K562 (cell line): Measurements from ENCODE around the gene PCED1B. TPM values are rescaled to one million over a fixed set of nuclear protein-coding genes. Genes with fewer than 3 reads are reported as not detected.
A peak's percentile ranks its signal among the peaks of the same experiment; 100 is the strongest.

Experiments
- ARID1B ChIP-seq: fragments of 450-650 bp; IDR thresholded peaks from 2 replicates; pipeline ENCODE4 v1.6.1; 2016; ENCODE audit warnings: antibody characterized with exemption, mild to moderate bottlenecking, inconsistent platforms
- HBP1 ChIP-seq: fragments of 450-650 bp; formaldehyde crosslinking; IDR thresholded peaks from 2 replicates; pipeline ENCODE4 v1.4.0; 2022; ENCODE audit warnings: missing genetic modification characterization
- HDAC1 ChIP-seq, 2 experiments: fragments of 450-650 bp; IDR thresholded peaks; 2 replicates each; pipeline ENCODE4 v1.6.1; 2016 to 2017; ENCODE audit warnings: inconsistent platforms in 1 of 2, mild to moderate bottlenecking in 1 of 2, moderate library complexity in 1 of 2
- HINFP ChIP-seq: fragments of 450-650 bp; conservative IDR thresholded peaks from 2 replicates; pipeline ENCODE4 v1.6.1; 2016; ENCODE audit warnings: missing genetic modification characterization, low read depth, mild to moderate bottlenecking, control low read depth, missing compliant biosample characterization
- HMBOX1 ChIP-seq: sonication (generic); IDR thresholded peaks from 2 replicates; pipeline ENCODE4 v1.6.1; 2016
- KDM1A ChIP-seq, 2 experiments: fragments of 450-650 bp; IDR thresholded peaks; 2 replicates each; pipeline ENCODE4 v1.6.1; 2016; ENCODE audit warnings: mild to moderate bottlenecking in 2 of 2
- MEF2D ChIP-seq: conservative IDR thresholded peaks from 2 replicates; pipeline ENCODE4 v1.6.1; 2016; ENCODE audit warnings: low read depth, missing genetic modification characterization, missing compliant biosample characterization
- MITF ChIP-seq: IDR thresholded peaks from 2 replicates; pipeline ENCODE4 v1.6.1; 2014; ENCODE audit warnings: antibody characterized with exemption
- PHB2 ChIP-seq: fragments of 450-650 bp; IDR thresholded peaks from 2 replicates; pipeline ENCODE4 v1.6.1; 2017; ENCODE audit warnings: low read depth
- PTBP1 ChIP-seq: fragments of 200-400 bp; formaldehyde crosslinking; IDR thresholded peaks from 2 replicates; pipeline ENCODE4 v1.6.1; 2017; ENCODE audit warnings: low read depth, low read length
- SMAD1 ChIP-seq: fragments of 150-350 bp; IDR thresholded peaks from 2 replicates; pipeline ENCODE4 v1.6.1; 2014; ENCODE audit warnings: low read length, low read depth; ENCODE audit not compliant: partially characterized antibody
- TGIF2 ChIP-seq: sonication (generic); formaldehyde crosslinking; IDR thresholded peaks from 2 replicates; pipeline ENCODE4 v1.8.1; 2022; ENCODE audit warnings: mild to moderate bottlenecking, missing genetic modification reagents, moderate library complexity
- USF1 ChIP-seq: sonication (generic); formaldehyde crosslinking; IDR thresholded peaks from 2 replicates; pipeline ENCODE4 v1.9.0; 2022; ENCODE audit warnings: mild to moderate bottlenecking, missing genetic modification reagents
- ZBTB11 ChIP-seq, 3 experiments: fragments of 200-800 bp in 1 of 3; fragments of 250-450 bp in 1 of 3; fragments of 450-650 bp in 1 of 3; sonication (Bioruptor Pico) in 1 of 3; sonication (Bioruptor generic) in 1 of 3; formaldehyde crosslinking in 1 of 3; IDR thresholded peaks; 2 replicates each; pipeline versions ENCODE4 v1.6.1 to v1.8.0; 2016 to 2022; ENCODE audit warnings: mild to moderate bottlenecking in 2 of 3, missing genetic modification characterization in 2 of 3, missing compliant biosample characterization in 1 of 3, moderate library complexity in 1 of 3
- ZFP36 ChIP-seq: fragments of 150-350 bp; IDR thresholded peaks from 2 replicates; pipeline ENCODE4 v1.6.1; 2018; ENCODE audit warnings: low read length, low read depth; ENCODE audit not compliant: partially characterized antibody
- ZNF24 ChIP-seq: fragments of 450-650 bp; IDR thresholded peaks from 2 replicates; pipeline ENCODE4 v1.6.1; 2016
- polyA plus RNA-seq, 8 experiments: library from polyadenylated mRNA; depleted of rRNA in 4 of 8; stranded (reverse) in 5 of 8; unstranded in 3 of 8; fragments of >200 nt; fragmentation: Nextera tagmentation in 2 of 8; fragmentation: Illumina TruSeq in 1 of 8; extraction: Ambion mirVana in 2 of 8; extraction: Trizol in 1 of 8; gene quantifications; 2 replicates each; pipeline versions ENCODE4 v1.2.1 to v1.2.3, GENCODE V29; 2011 to 2014; ENCODE audit warnings: inconsistent platforms in 1 of 8, missing spikeins in 1 of 8
- total RNA-seq, 7 experiments: library from RNA; depleted of rRNA in 6 of 7; stranded (reverse); fragments of >200 nt in 6 of 7; fragmentation: Illumina TruSeq in 2 of 7; extraction: Trizol in 2 of 7; gene quantifications; 2 replicates each; pipeline versions ENCODE4 v1.2.1 to v1.2.3, GENCODE V29; 2011 to 2021; ENCODE audit warnings: low replicate concordance in 1 of 7

The PCED1B gene
- total and polyA plus RNA-seq, 9 of the 15 experiments (the other 6 are each of a cell fraction or from before 2014, with no cell fraction given), result 1.2 to 9.3 (median 2.5) TPM

DNA sequence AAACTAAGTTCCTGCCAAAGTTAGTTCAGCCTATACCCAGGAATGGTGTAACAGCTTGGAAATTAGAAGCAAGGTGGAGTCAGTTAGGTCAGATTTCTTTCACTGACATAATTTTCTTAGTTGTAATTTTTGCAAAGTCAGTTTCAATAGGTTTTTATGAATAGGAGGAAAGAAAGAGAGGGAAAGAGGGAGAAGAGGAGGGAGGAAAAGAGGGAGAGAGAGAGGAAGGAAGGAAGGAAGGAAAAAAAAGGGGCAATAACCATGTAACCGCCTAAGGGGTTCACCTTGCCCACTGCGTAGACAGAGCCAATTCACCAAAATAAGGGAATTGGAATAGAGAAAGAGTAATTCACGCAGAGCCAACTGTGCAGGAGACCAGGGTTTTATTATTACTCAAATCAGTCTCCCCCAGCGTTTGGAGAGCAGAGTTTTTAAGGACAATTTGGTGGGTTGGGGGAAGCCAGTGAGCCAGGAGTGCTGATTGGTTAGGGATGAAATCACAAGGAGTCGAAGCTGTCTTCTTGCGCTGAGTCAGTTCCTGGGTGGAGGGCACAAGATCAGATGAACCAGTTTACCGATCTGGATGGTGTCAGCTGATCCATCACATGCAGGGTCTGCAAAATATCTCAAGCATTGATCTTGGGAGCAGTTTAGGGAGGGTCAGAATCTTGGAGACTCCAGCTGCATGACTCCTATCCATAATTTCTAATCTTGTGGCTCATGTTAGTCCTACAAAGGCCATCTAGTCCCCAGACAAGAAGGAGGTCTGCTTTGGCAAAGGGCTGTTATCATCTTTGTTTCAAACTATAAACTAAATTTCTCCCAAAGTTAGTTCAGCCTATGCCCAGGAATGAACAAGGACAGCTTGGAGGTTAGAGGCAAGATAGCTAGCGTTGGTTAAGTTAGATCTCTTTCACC, 126.4 kb downstream of the PCED1B start (continued):
- peak; percentile 30; the same call in 1 of the 2 replicates for TF ChIP-seq PHB2
- peak; percentile 73 for TF ChIP-seq MEF2D
- TF ChIP-seq HINFP (tag), result peak; percentile 62
- TF ChIP-seq HMBOX1, result peak; percentile 84
- 0 out of 4 replicates have a peak, but pooled peaks of 1 of the 2 experiments have one; percentile 21 for TF ChIP-seq HDAC1 (IDR thresholded peaks at IDR 0.05)
- no peak for TF ChIP-seq PTBP1
- TF ChIP-seq ZBTB11 (CRISPR knock-in tag; IDR thresholded peaks at IDR 0.05), result peak in 1 of 3 experiments; percentile 41; a peak in 1 of 6 replicates
- peak; percentile 9; the same call in 1 of the 2 replicates for TF ChIP-seq HBP1
- TF ChIP-seq USF1 (CRISPR knock-in tag), result no peak
- no peak for TF ChIP-seq TGIF2 (CRISPR knock-in tag)
- TF ChIP-seq ZNF24, result no peak
- 0 out of 2 replicates have a peak, but pooled peaks have one; percentile 59 for TF ChIP-seq MITF
- no peak for TF ChIP-seq SMAD1
- 0 out of 4 replicates have a peak, but pooled peaks of 1 of the 2 experiments have one; percentile 34 for TF ChIP-seq KDM1A (IDR thresholded peaks at IDR 0.05)
- peak; percentile 72 for TF ChIP-seq ARID1B
- no peak for TF ChIP-seq ZFP36
